C4-2B (cell line): ENCODE measurements around the gene NALCN.
A peak's percentile ranks its signal among the peaks of the same experiment; 100 is the strongest.

Experiments
- ZFX ChIP-seq: fragments of 450-650 bp; IDR thresholded peaks from 2 replicates; pipeline ENCODE4 v1.6.1; 2017
- TF ChIP-seq, protein P1 (sequence below): fragments of 450-650 bp; conservative IDR thresholded peaks from 2 replicates; pipeline ENCODE4 v1.5.1; 2017; ENCODE audit warnings: mild to moderate bottlenecking

- TF ChIP-seq, protein P1, sequence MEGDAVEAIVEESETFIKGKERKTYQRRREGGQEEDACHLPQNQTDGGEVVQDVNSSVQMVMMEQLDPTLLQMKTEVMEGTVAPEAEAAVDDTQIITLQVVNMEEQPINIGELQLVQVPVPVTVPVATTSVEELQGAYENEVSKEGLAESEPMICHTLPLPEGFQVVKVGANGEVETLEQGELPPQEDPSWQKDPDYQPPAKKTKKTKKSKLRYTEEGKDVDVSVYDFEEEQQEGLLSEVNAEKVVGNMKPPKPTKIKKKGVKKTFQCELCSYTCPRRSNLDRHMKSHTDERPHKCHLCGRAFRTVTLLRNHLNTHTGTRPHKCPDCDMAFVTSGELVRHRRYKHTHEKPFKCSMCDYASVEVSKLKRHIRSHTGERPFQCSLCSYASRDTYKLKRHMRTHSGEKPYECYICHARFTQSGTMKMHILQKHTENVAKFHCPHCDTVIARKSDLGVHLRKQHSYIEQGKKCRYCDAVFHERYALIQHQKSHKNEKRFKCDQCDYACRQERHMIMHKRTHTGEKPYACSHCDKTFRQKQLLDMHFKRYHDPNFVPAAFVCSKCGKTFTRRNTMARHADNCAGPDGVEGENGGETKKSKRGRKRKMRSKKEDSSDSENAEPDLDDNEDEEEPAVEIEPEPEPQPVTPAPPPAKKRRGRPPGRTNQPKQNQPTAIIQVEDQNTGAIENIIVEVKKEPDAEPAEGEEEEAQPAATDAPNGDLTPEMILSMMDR: peak; percentile 84
- no peak for TF ChIP-seq ZFX
These were observed 288.5 kb downstream of the NALCN start for GRCh38 chr13:101127741-101128353.
